IPS DF 6.9 (cell line): ENCODE data around the gene ASTN2.

Source experiments
- DNase-seq: peaks from one replicate; pipeline ENCODE4 v3.0.0-alpha.2; 2013; ENCODE audit warnings: low read depth, low spot score
- H3K27ac ChIP-seq: one replicate; pipeline ENCODE4 v1.5.1; 2013; ENCODE audit warnings: low read length, control low read depth
- H3K27me3 ChIP-seq: 2 replicates; pipeline ENCODE4 v1.6.1; 2013; ENCODE audit warnings: mild to moderate bottlenecking, low read length; ENCODE audit not compliant: control insufficient read depth, insufficient read depth
- H3K36me3 ChIP-seq: 2 replicates; pipeline ENCODE4 v1.6.1; 2013; ENCODE audit warnings: low read length; ENCODE audit not compliant: control insufficient read depth, insufficient read depth
- H3K4me1 ChIP-seq: 2 replicates; pipeline ENCODE4 v1.6.1; 2013; ENCODE audit warnings: low read length; ENCODE audit not compliant: control insufficient read depth, insufficient read depth
- H3K4me3 ChIP-seq: 2 replicates; pipeline ENCODE4 v1.5.1; 2013; ENCODE audit warnings: mild to moderate bottlenecking, low read length
- H3K9me3 ChIP-seq: 2 replicates; pipeline ENCODE4 v1.6.1; 2013; ENCODE audit warnings: low read length, inconsistent platforms; ENCODE audit not compliant: control insufficient read depth, insufficient read depth
- WGBS: extraction: QIAGEN DNeasy Blood & Tissue Kit; methylation state at CpG from one replicate; pipeline ENCODE4 v1.1.7; 2013; ENCODE audit warnings: mixed read lengths, missing lambda C conversion rate; ENCODE audit not compliant: insufficient read length, insufficient coverage; 5-methylcytosine and 5-hydroxymethylcytosine counted together

The ASTN2 gene

GRCh38 chr9:116491219-116491618 lies 923.6 kb downstream of the ASTN2 start:
- DNase-seq = no peak
- WGBS = no CpG with 5 or more reads among the region's 1 CpG
- Histone ChIP-seq H3K4me1 (0 out of 2 replicates have a peak, but pooled peaks cover 2% of the 10 kb centered on the region), H3K9me3 (no peaks in the 10 kb centered on the region), H3K4me3 (no peak overlapping the region), H3K27me3 (no peaks in the 10 kb centered on the region), H3K27ac (no peak overlapping the region), H3K36me3 (no peaks in the 10 kb centered on the region)

GRCh38 chr9:116490321-116490720 lies 924.5 kb downstream of the ASTN2 start:
- Histone ChIP-seq H3K27ac (no peak overlapping the region), H3K4me3 (no peak overlapping the region)
- WGBS = no CpG with 5 or more reads among the region's 1 CpG

GRCh38 chr9:116488373-116488772 lies 926.5 kb downstream of the ASTN2 start:
- H3K27me3 ChIP-seq = no peaks in the 10 kb centered on the region
- H3K4me1 ChIP-seq = 0 out of 2 replicates have a peak, but pooled peaks cover under 1% of the 10 kb centered on the region
- H3K27ac ChIP-seq = no peak overlapping the region
- no peak for DNase-seq
- no peak overlapping the region for H3K4me3 ChIP-seq
- H3K36me3 ChIP-seq = no peaks in the 10 kb centered on the region
- no peaks in the 10 kb centered on the region for H3K9me3 ChIP-seq
- no CpG with 5 or more reads among the region's 1 CpG for WGBS

More at GRCh38 chr9:116490321-116490720, 924.5 kb downstream of the ASTN2 start:
- Histone ChIP-seq H3K36me3 (no peaks in the 10 kb centered on the region), H3K27me3 (no peaks in the 10 kb centered on the region), H3K9me3 (no peaks in the 10 kb centered on the region), H3K4me1 (0 out of 2 replicates have a peak, but pooled peaks cover 2% of the 10 kb centered on the region)
- DNase-seq = no peak

- H3K36me3 ChIP-seq = no peaks in the 10 kb centered on the region
- no peaks in the 10 kb centered on the region for H3K9me3 ChIP-seq
- H3K4me1 ChIP-seq = no peaks in the 10 kb centered on the region
- H3K4me3 ChIP-seq = no peak overlapping the region
- no CpG with 5 or more reads among the region's 8 CpGs for WGBS
- DNase-seq = no peak
- no peak overlapping the region for H3K27ac ChIP-seq
- no peaks in the 10 kb centered on the region for H3K27me3 ChIP-seq
Observed at GRCh38 chr9:116484492-116485061, 930.3 kb downstream of the ASTN2 start.

- no peaks in the 10 kb centered on the region for H3K27me3 ChIP-seq
- no peaks in the 10 kb centered on the region for H3K4me1 ChIP-seq
- H3K4me3 ChIP-seq = no peak overlapping the region
- WGBS = no CpG with 5 or more reads among the region's 8 CpGs
- no peak overlapping the region for H3K27ac ChIP-seq
- DNase-seq = no peak
- no peaks in the 10 kb centered on the region for H3K9me3 ChIP-seq
- no peaks in the 10 kb centered on the region for H3K36me3 ChIP-seq
Observed at GRCh38 chr9:116483622-116484491, 931.0 kb downstream of the ASTN2 start.

GRCh38 chr9:116482740-116483139 lies 932.1 kb downstream of the ASTN2 start:
- Histone ChIP-seq H3K36me3 (no peaks in the 10 kb centered on the region), H3K9me3 (no peaks in the 10 kb centered on the region), H3K4me3 (no peak overlapping the region), H3K4me1 (no peaks in the 10 kb centered on the region), H3K27ac (no peak overlapping the region), H3K27me3 (no peaks in the 10 kb centered on the region)
- WGBS = no CpG with 5 or more reads among the region's 1 CpG
- no peak for DNase-seq

GRCh38 chr9:116480700-116481099 lies 934.2 kb downstream of the ASTN2 start:
- no peaks in the 10 kb centered on the region for H3K9me3 ChIP-seq
- peaks cover 2% of the 10 kb centered on the region; the same call in 1 of the 2 replicates for H3K4me1 ChIP-seq
- no peaks in the 10 kb centered on the region for H3K27me3 ChIP-seq
- no peak overlapping the region for H3K27ac ChIP-seq
- WGBS = no CpG with 5 or more reads among the region's 4 CpGs
- no peak for DNase-seq
- H3K36me3 ChIP-seq = no peaks in the 10 kb centered on the region
- no peak overlapping the region for H3K4me3 ChIP-seq

- Histone ChIP-seq H3K36me3 (no peaks in the 10 kb centered on the region), H3K4me1 (peaks cover 2% of the 10 kb centered on the region; the same call in 1 of the 2 replicates), H3K4me3 (no peak overlapping the region), H3K9me3 (no peaks in the 10 kb centered on the region), H3K27ac (no peak overlapping the region), H3K27me3 (no peaks in the 10 kb centered on the region)
- DNase-seq = no peak
Observed at GRCh38 chr9:116479967-116480366, 934.9 kb downstream of the ASTN2 start.

- H3K4me3 ChIP-seq = no peak overlapping the region
- WGBS = no CpG with 5 or more reads among the region's 1 CpG
- peaks cover 2% of the 10 kb centered on the region; the same call in 1 of the 2 replicates for H3K4me1 ChIP-seq
- DNase-seq = no peak
- H3K27ac ChIP-seq = no peak overlapping the region
- no peaks in the 10 kb centered on the region for H3K9me3 ChIP-seq
- H3K36me3 ChIP-seq = no peaks in the 10 kb centered on the region
- no peaks in the 10 kb centered on the region for H3K27me3 ChIP-seq
Observed at GRCh38 chr9:116479056-116479544, 935.8 kb downstream of the ASTN2 start.

- no peak for DNase-seq
- Histone ChIP-seq H3K36me3 (no peaks in the 10 kb centered on the region), H3K9me3 (no peaks in the 10 kb centered on the region), H3K4me3 (no peak overlapping the region), H3K27ac (no peak overlapping the region), H3K27me3 (no peaks in the 10 kb centered on the region), H3K4me1 (peaks cover 2% of the 10 kb centered on the region; the same call in 1 of the 2 replicates)
- WGBS = no CpG with 5 or more reads among the region's 4 CpGs
Observed at GRCh38 chr9:116477584-116478141, 937.2 kb downstream of the ASTN2 start.
